H1 (cell line): ENCODE results near the gene IPO7. TPM values are rescaled to one million over a fixed set of nuclear protein-coding genes. Genes with fewer than 3 reads are reported as not detected.

Experiments used
- ASH2L ChIP-seq: fragments of 200-600, 300-600 bp; sonication (generic); IDR thresholded peaks from one replicate; pipeline ENCODE4 v1.7.1; 2017; ENCODE audit warnings: low read length
- ATF2 ChIP-seq: IDR thresholded peaks from 2 replicates; pipeline ENCODE4 v1.6.1; 2012; ENCODE audit warnings: low read length, inconsistent platforms
- ATF3 ChIP-seq: IDR thresholded peaks from 2 replicates; pipeline ENCODE4 v1.6.1; 2011; ENCODE audit warnings: low read depth, mild to moderate bottlenecking, low read length; ENCODE audit not compliant: insufficient read depth
- CEBPB ChIP-seq: IDR thresholded peaks from 2 replicates; pipeline ENCODE4 v1.6.1; 2012; ENCODE audit warnings: low read depth, low read length
- CREB1 ChIP-seq: IDR thresholded peaks from 2 replicates; pipeline ENCODE4 v1.6.1; 2012; ENCODE audit warnings: inconsistent platforms
- CTBP2 ChIP-seq: IDR thresholded peaks from 2 replicates; pipeline ENCODE4 v1.7.0; 2011; ENCODE audit warnings: borderline replicate concordance, mild to moderate bottlenecking, moderate library complexity, mixed read lengths, low read length; ENCODE audit not compliant: insufficient read depth, insufficient read length
- FOSL1 ChIP-seq: IDR thresholded peaks from 2 replicates; pipeline ENCODE4 v1.6.1; 2011; ENCODE audit warnings: mild to moderate bottlenecking, low read depth, low read length, moderate library complexity; ENCODE audit not compliant: insufficient read depth
- GTF2F1 ChIP-seq: IDR thresholded peaks from 2 replicates; pipeline ENCODE4 v1.6.1; 2012; ENCODE audit warnings: low read depth, low read length, improper control_type of control experiment, borderline replicate concordance
- HDAC2 ChIP-seq, 2 experiments: fragments of 300-600 bp in 1 of 2; sonication (generic) in 1 of 2; IDR thresholded peaks; 2 replicates each; pipeline ENCODE4 v1.6.1; 2011 to 2012; ENCODE audit warnings: low read depth in 2 of 2, low read length in 2 of 2, mild to moderate bottlenecking in 2 of 2, moderate library complexity in 2 of 2, borderline replicate concordance in 1 of 2, inconsistent platforms in 1 of 2
- JUN ChIP-seq: IDR thresholded peaks from 2 replicates; pipeline ENCODE4 v1.6.1; 2011; ENCODE audit warnings: low read depth, mild to moderate bottlenecking, improper control_type of control experiment, low read length
- JUND ChIP-seq: IDR thresholded peaks from 2 replicates; pipeline ENCODE4 v1.6.1; 2011; ENCODE audit warnings: mild to moderate bottlenecking, improper control_type of control experiment, low read length
- RAD21 ChIP-seq, 2 experiments: IDR thresholded peaks in 1 of 2; conservative IDR thresholded peaks in 1 of 2; 2 replicates each; pipeline ENCODE4 v1.6.1; 2011; ENCODE audit warnings: low read depth in 2 of 2, low read length in 2 of 2, improper control_type of control experiment in 1 of 2, inconsistent platforms in 1 of 2, mild to moderate bottlenecking in 1 of 2, moderate library complexity in 1 of 2
- USF2 ChIP-seq: IDR thresholded peaks from 2 replicates; pipeline ENCODE4 v1.6.1; 2011; ENCODE audit warnings: low read length, improper control_type of control experiment
- polyA plus RNA-seq, 7 experiments: library from polyadenylated mRNA; depleted of rRNA in 3 of 7; stranded (reverse) in 5 of 7; unstranded in 2 of 7; fragments of >200 nt in 5 of 7; fragments of 200-250 nt in 2 of 7; gene quantifications; 1 replicate in 5 of 7; 2 replicates in 1 of 7; 4 replicates in 1 of 7; pipeline versions ENCODE4 v1.2.1 to v1.2.3, GENCODE V29; 2011 to 2013; ENCODE audit warnings: missing spikeins in 2 of 7, mixed read lengths in 2 of 7
- total RNA-seq: library from RNA; stranded (reverse); fragmentation: NEBNext Ultra II Directional; extraction: Animal tissue kit (Norgen Biotek cat#: 25700); gene quantifications from 2 replicates; pipeline ENCODE4 v1.2.1, GENCODE V29; 2021

Gene IPO7
- total and polyA plus RNA-seq, 2 of the 8 experiments (the other 6 are each of a cell fraction or from before 2014, with no cell fraction given), result 45.9 to 259 TPM

- peak; percentile 88 for TF ChIP-seq JUND
- TF ChIP-seq GTF2F1, result peak; percentile 34; the same call in 1 of the 2 replicates
- TF ChIP-seq JUN, result no peak
- no peak for TF ChIP-seq ATF2
- TF ChIP-seq FOSL1, result no peak
- peak; percentile 98 for TF ChIP-seq CREB1
- no peak for TF ChIP-seq CTBP2
- TF ChIP-seq USF2, result no peak
- no peak for TF ChIP-seq HDAC2 (IDR thresholded peaks at IDR 0.05; ENCODE audit: borderline replicate concordance in 1 of 2, low read depth in 2 of 2, low read length in 2 of 2)
- peak; percentile 63; the same call in 1 of the 2 replicates for TF ChIP-seq ATF3
- TF ChIP-seq RAD21 (IDR thresholded peaks at IDR 0.05 in 1 of 2, conservative IDR thresholded peaks at IDR 0.05 in 1 of 2; ENCODE audit: low read depth in 2 of 2, low read length in 2 of 2), result no peak
- TF ChIP-seq CEBPB, result no peak
- peak; percentile 95 for TF ChIP-seq ASH2L
Measured at GRCh38 chr11:9363954-9364912, 20.2 kb upstream of the IPO7 start (continued).
